ENCODE data around the gene POLG2. TPM values are rescaled to one million over a fixed set of nuclear protein-coding genes. Genes with fewer than 3 reads are reported as not detected.

Gene POLG2
- polyA plus RNA-seq, 1 experiment: 9.2 TPM

DNA sequence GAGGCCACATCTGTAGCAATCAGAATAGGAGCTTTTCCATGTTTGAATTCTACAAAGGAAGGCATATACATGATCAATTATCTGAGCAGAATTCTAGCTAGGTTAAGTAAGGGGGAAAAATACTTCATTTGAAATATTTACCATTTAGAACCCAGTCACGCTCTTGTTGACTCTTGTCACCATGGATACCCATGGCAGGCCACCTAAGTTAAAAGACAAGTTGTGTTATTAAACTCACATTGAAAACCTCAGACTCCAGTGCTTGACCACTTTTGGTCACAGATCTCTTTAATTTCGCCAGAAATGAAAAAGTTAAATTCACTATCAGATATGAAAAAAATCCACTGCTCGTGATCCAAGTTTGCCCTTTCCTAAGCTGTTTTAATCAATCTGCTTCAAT is 5.2 kb upstream of the POLG2 start:
- H3K27ac ChIP-seq (ENCODE audit: low read depth, low read length): no peak overlapping the region
- TF ChIP-seq, protein P1, sequence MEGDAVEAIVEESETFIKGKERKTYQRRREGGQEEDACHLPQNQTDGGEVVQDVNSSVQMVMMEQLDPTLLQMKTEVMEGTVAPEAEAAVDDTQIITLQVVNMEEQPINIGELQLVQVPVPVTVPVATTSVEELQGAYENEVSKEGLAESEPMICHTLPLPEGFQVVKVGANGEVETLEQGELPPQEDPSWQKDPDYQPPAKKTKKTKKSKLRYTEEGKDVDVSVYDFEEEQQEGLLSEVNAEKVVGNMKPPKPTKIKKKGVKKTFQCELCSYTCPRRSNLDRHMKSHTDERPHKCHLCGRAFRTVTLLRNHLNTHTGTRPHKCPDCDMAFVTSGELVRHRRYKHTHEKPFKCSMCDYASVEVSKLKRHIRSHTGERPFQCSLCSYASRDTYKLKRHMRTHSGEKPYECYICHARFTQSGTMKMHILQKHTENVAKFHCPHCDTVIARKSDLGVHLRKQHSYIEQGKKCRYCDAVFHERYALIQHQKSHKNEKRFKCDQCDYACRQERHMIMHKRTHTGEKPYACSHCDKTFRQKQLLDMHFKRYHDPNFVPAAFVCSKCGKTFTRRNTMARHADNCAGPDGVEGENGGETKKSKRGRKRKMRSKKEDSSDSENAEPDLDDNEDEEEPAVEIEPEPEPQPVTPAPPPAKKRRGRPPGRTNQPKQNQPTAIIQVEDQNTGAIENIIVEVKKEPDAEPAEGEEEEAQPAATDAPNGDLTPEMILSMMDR (IDR thresholded peaks at IDR 0.05; ENCODE audit: low read depth, low read length): no peak
- no peak for DNase-seq (ENCODE audit: low read depth, low spot score)
- peaks cover 2% of the 10 kb centered on the region; the same call in 1 of the 2 replicates for H3K9me3 ChIP-seq (ENCODE audit: control insufficient read depth, insufficient read depth, low read length)
- no peaks in the 10 kb centered on the region for H3K27me3 ChIP-seq (ENCODE audit: control insufficient read depth, insufficient read depth, low read length)
- H3K4me3 ChIP-seq (ENCODE audit: low read depth, low read length): no peak overlapping the region
- CTCF ChIA-PET: interaction anchor here (0.6 to 3.0 kb wide), 4 partner anchors 9 to 163 kb away, joined by 3 to 14 read pairs (median 4); no protein-coding TSS in a partner anchor
- POLR2A ChIA-PET: no interaction called here

DNA sequence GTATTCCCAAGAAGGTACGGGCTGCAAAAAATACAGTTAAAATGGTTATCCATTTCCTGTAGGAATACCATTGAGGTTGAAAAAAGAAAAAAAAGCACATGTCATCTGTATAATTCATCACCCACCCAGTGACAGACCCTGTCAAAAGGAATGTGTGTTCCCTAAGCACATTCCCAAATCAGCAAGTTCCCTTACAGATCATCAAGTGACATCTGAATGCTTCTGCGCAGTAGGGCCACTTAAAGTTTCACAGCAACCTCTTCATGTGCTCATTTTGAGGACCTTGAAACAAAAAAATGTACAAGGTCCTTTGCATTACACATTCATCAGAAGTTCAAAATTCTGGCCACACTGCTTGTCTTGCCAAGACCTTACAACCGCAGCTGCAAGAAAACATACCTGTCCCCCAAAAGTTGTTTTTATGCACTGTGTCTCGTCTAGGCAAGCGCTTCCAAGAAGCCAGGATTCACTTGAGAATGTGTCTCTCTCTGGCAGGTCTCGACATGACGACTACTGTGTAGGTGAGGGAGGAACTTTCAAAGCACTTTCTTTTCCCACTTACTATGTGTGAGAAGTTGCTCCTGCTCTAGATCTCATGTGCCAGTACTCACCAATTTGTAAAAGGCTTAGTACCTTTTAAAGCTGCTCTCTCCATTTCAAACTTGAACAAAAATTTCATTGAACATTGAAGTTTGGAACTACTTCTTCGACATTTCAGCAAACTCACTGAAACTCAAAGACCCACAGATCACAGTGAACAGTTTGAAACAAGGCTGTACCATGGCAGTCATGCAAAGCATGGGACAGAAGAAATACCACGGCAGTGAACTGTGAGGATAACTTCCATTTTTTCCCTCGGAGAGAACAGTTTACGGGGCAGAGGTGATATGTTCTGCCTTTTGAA is 4.3 kb upstream of the POLG2 start:
- ChIA-PET POLR2A (no interaction called here), CTCF (no interaction called here)
- no peaks in the 10 kb centered on the region for H3K27me3 ChIP-seq (ENCODE audit: control insufficient read depth, insufficient read depth, low read length)
- H3K27ac ChIP-seq (ENCODE audit: low read depth, low read length): no peak overlapping the region
- H3K9me3 ChIP-seq (ENCODE audit: control insufficient read depth, insufficient read depth, low read length): no peaks in the 10 kb centered on the region
- DNase-seq (ENCODE audit: low read depth, low spot score): no peak
- H3K4me3 ChIP-seq (ENCODE audit: low read depth, low read length): no peak overlapping the region
- TF ChIP-seq, protein P1 (IDR thresholded peaks at IDR 0.05; ENCODE audit: low read depth, low read length): no peak

DNA sequence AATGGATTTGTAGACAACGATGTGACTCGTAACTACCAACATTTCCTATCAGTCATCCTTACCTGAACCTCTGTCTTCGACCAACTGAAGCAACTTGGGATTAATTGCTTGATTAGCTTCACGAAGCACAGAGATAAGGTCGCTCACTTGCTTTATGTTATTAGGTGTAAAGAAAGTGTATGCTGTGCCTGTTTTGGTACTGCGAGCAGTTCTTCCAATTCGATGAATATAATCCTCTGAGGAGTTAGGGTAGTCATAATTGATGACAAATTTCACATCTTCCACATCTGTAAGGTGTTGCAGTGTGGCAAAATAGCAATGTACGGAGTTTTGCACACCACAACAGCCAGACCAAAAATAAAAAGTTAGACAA is 3.6 kb upstream of the POLG2 start:
- H3K27me3 ChIP-seq (ENCODE audit: control insufficient read depth, insufficient read depth, low read length): no peaks in the 10 kb centered on the region
- no peak for DNase-seq (ENCODE audit: low read depth, low spot score)
- H3K27ac ChIP-seq (ENCODE audit: low read depth, low read length): no peak overlapping the region
- no peak overlapping the region for H3K4me3 ChIP-seq (ENCODE audit: low read depth, low read length)
- H3K9me3 ChIP-seq (ENCODE audit: control insufficient read depth, insufficient read depth, low read length): no peaks in the 10 kb centered on the region
- CTCF ChIA-PET: no interaction called here
- POLR2A ChIA-PET: no interaction called here
- TF ChIP-seq, protein P1 (IDR thresholded peaks at IDR 0.05; ENCODE audit: low read depth, low read length): no peak

DNA sequence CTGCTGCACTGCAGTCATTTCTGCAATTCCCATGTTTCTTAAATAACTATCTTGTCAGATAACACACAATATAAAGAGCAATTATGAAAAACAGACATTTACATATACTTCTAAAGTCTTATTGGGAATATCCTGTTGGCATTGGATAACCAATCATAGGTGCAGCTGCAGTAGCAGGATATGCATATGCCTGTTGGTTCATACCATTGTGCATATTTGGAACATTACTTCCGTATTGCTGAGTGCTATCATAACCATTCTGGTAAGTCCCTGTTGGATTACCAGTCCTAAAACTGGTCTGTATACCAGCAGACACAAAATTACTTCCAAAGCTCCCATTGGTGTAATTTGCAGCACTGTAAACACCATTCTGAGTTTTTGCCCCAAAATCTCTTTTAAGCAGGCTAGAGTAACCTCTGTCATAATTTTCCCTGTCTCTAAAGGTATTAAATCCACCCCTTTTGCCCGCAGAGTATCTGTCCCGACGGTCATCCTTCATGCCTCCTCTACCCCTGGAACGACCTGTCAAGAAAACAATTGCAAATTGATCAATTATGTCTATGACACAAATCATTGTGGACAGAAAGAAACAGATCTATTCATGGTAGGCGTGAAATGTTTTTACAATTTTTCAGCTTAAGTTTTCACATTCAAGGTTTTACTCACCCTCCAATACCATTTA is 3.1 kb upstream of the POLG2 start:
- no peaks in the 10 kb centered on the region for H3K9me3 ChIP-seq (ENCODE audit: control insufficient read depth, insufficient read depth, low read length)
- DNase-seq (ENCODE audit: low read depth, low spot score): no peak
- TF ChIP-seq, protein P1 (IDR thresholded peaks at IDR 0.05; ENCODE audit: low read depth, low read length): no peak
- no peak overlapping the region for H3K27ac ChIP-seq (ENCODE audit: low read depth, low read length)
- POLR2A ChIA-PET: no interaction called here
- no peaks in the 10 kb centered on the region for H3K27me3 ChIP-seq (ENCODE audit: control insufficient read depth, insufficient read depth, low read length)
- CTCF ChIA-PET: no interaction called here
- H3K4me3 ChIP-seq (ENCODE audit: low read depth, low read length): no peak overlapping the region
